Calu3 (cell line): ENCODE data around the gene BTBD10. TPM values are rescaled to one million over a fixed set of nuclear protein-coding genes. Genes with fewer than 3 reads are reported as not detected.
"Not testable (repeated sequence)": the region's sequence is repeated elsewhere in the genome, so short reads cannot be mapped to it uniquely, and the experiment has no call there.

Source experiments
- BruUV-seq: library from RNA; stranded (reverse); fragments of 400-500 nt; replicated peaks from 2 replicates; lab custom pipeline; 2021; lab: Mats Ljungman, UMichigan
- CTCF ChIA-PET: fragments of 300-600 bp; sonication (Branson Sonifier 250); formaldehyde crosslinking; loops from one replicate; lab custom pipeline; 2022; ENCODE audit warnings: antibody characterized with exemption; lab: Charles Lee
- DNase-seq: peaks from one replicate; pipeline ENCODE4 v3.0.0; 2022
- H3K27ac Mint-ChIP-seq: one replicate; pipeline ENCODE4 v1.8.0; 2022; ENCODE audit warnings: mixed read lengths; ENCODE audit not compliant: unreplicated experiment
- H3K27me3 Mint-ChIP-seq: one replicate; pipeline ENCODE4 v1.8.0; 2022; ENCODE audit warnings: mixed read lengths; ENCODE audit not compliant: unreplicated experiment
- H3K36me3 Mint-ChIP-seq: one replicate; pipeline ENCODE4 v1.8.0; 2022; ENCODE audit warnings: mild to moderate bottlenecking, moderate library complexity, mixed read lengths; ENCODE audit not compliant: insufficient read depth, unreplicated experiment
- H3K4me1 Mint-ChIP-seq: one replicate; pipeline ENCODE4 v1.8.0; 2022; ENCODE audit warnings: mild to moderate bottlenecking, low read depth, mixed read lengths; ENCODE audit not compliant: unreplicated experiment
- H3K4me3 Mint-ChIP-seq: one replicate; pipeline ENCODE4 v1.8.0; 2022; ENCODE audit warnings: mild to moderate bottlenecking, low read depth, moderate library complexity, mixed read lengths; ENCODE audit not compliant: unreplicated experiment
- H3K9me3 Mint-ChIP-seq: one replicate; pipeline ENCODE4 v1.8.0; 2022; ENCODE audit warnings: low read depth, mixed read lengths; ENCODE audit not compliant: unreplicated experiment
- intact Hi-C: fragments of 100-400 bp; cut with micrococcal nuclease; formaldehyde crosslinking; loops from one replicate; pipeline ENCODE4 v1.10.0; 2022; ENCODE audit not compliant: unreplicated experiment
- total RNA-seq: library from RNA; stranded (reverse); gene quantifications from 2 replicates; pipeline ENCODE4 v1.2.3, GENCODE V29; 2022
- TF ChIP-seq, protein P1 (sequence below): fragments of 200-600 bp; IDR thresholded peaks from one replicate; pipeline ENCODE4 v1.8.0; 2022; ENCODE audit warnings: antibody characterized with exemption; ENCODE audit not compliant: unreplicated experiment

Gene BTBD10
- total RNA-seq, 1 experiment from 2014 or later: 33.3 TPM

DNA sequence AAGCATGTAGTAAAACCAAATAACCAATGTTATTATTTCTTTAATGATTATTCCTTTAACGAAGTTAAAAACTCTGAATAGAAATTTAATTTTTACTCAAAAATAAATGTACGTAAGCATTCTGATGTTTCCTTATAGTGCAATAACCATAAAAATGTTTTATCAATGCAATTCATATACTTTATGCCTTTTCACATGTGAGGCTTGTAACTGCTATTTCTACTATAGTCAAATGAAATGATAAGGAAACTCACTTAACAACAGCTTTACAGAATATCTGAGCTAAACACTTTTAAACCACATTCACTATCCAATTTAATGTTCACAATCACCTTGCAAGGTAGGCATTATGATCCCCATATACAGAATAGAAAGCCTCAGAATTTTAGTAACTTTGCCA, 17.4 kb downstream of the BTBD10 start:
- intact Hi-C loops: no loop called here
- CTCF ChIA-PET: no interaction called here
- Mint-ChIP-seq H3K4me1 (peaks cover 8% of the 10 kb centered on the region), H3K36me3 (no peaks in the 10 kb centered on the region), H3K27me3 (no peaks in the 10 kb centered on the region), H3K9me3 (no peaks in the 10 kb centered on the region), H3K4me3 (no peak overlapping the region), H3K27ac (no peak overlapping the region)
- DNase-seq: no peak
- BruUV-seq: no TSS peak
- TF ChIP-seq, protein P1, sequence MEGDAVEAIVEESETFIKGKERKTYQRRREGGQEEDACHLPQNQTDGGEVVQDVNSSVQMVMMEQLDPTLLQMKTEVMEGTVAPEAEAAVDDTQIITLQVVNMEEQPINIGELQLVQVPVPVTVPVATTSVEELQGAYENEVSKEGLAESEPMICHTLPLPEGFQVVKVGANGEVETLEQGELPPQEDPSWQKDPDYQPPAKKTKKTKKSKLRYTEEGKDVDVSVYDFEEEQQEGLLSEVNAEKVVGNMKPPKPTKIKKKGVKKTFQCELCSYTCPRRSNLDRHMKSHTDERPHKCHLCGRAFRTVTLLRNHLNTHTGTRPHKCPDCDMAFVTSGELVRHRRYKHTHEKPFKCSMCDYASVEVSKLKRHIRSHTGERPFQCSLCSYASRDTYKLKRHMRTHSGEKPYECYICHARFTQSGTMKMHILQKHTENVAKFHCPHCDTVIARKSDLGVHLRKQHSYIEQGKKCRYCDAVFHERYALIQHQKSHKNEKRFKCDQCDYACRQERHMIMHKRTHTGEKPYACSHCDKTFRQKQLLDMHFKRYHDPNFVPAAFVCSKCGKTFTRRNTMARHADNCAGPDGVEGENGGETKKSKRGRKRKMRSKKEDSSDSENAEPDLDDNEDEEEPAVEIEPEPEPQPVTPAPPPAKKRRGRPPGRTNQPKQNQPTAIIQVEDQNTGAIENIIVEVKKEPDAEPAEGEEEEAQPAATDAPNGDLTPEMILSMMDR: no peak

DNA sequence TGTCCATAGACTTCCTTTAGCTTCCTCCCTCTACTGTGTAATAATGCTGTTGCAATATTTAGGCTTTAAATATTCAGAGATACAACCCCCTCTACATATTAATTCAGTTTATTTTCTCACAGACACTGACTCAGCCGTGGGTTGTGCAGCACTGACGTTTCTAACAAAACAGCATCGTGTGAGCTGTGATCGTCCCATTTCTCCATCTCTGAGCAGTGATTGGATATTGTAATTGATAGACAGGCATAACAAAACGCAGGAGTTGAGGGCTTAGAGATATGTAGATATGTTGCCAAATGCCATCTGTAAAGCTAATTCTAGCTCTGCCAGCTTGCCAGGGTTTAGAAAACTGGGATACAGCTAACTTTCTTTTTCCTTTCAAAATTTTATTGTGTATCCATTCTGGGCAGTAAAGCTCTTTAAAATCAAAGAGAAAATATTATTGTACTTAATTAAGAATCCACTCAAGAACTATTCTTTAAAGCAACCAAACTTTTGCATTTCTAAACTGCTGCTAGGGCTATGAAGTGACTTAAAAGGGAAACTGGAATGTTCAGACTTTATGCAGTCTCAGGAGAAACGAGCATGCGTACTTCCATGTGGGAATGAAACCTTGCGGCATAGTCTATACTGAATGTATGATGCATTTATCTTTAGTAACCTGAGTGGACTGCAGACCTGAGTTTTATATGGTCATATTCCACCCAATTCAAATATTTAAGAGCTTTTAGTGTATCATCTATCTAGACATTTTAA, 22.7 kb downstream of the BTBD10 start:
- peak; percentile 29 for DNase-seq
- TF ChIP-seq, protein P1: no peak
- H3K27me3 Mint-ChIP-seq: no peaks in the 10 kb centered on the region
- peaks cover 6% of the 10 kb centered on the region for H3K36me3 Mint-ChIP-seq
- H3K9me3 Mint-ChIP-seq: no peaks in the 10 kb centered on the region
- H3K4me3 Mint-ChIP-seq: peak overlapping the region; percentile 42
- intact Hi-C loops: no loop called here
- CTCF ChIA-PET: interaction anchor here (0.7 to 1.4 kb wide), 2 partner anchors 11 to 27 kb away, joined by 3 read pairs; no protein-coding TSS in a partner anchor
- peaks cover 8% of the 10 kb centered on the region for H3K4me1 Mint-ChIP-seq
- H3K27ac Mint-ChIP-seq: peak overlapping the region; percentile 4
- no TSS peak for BruUV-seq

DNA sequence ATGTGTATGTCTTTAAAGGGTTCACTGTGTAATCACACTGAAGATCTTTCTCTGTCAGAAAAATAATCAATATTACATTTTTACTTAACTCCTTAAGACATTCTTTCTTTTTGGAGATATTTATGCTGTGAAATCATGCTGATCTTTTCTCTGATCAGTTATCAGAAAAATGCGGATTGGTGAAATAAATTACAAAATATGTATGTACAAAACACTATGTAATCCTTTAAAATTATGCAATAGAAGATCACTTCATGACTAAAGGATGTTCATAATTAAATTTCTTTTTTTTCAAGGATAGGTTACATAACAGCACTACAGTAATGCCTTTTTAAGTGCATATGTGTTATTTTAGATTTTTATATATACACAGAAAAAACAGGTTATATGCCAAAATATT, 24.7 kb downstream of the BTBD10 start:
- H3K27me3 Mint-ChIP-seq: no peaks in the 10 kb centered on the region
- TF ChIP-seq, protein P1: no peak
- H3K4me3 Mint-ChIP-seq: no peak overlapping the region
- H3K4me1 Mint-ChIP-seq: peaks cover 17% of the 10 kb centered on the region
- H3K9me3 Mint-ChIP-seq: no peaks in the 10 kb centered on the region
- DNase-seq: no peak
- H3K36me3 Mint-ChIP-seq: peaks cover 6% of the 10 kb centered on the region
- intact Hi-C loops: no loop called here
- CTCF ChIA-PET: interaction anchor here (0.5 to 0.8 kb wide), 2 partner anchors 23 to 104 kb away, joined by 3 read pairs; no protein-coding TSS in a partner anchor
- H3K27ac Mint-ChIP-seq: no peak overlapping the region
- no TSS peak for BruUV-seq

DNA sequence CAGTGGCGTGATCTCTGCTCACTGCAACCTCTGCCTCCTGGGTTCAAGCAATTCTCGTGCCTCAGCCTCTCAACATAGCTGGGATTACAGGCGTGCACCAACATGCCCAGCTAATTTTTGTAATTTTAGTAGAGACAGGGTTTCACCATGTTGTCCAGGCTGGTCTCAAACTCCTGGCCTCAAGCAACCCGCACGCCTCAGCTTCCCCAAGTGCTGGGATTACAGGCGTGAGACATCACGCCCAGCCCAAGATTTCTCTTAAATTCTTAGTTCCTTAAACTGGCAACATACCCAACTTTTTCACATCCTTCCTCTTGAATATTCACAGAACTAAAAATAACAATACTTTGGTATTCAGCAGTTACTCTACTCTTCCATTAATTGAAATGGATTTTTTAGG, 26.2 kb downstream of the BTBD10 start:
- CTCF ChIA-PET, DNase-seq: not testable (repeated sequence)

More for the DNA sequence above, 26.2 kb downstream of the BTBD10 start:
- H3K27me3 Mint-ChIP-seq, H3K27ac Mint-ChIP-seq, intact Hi-C loops, H3K9me3 Mint-ChIP-seq, H3K36me3 Mint-ChIP-seq, BruUV-seq, H3K4me3 Mint-ChIP-seq: not testable (repeated sequence)
- peaks cover 17% of the 10 kb centered on the region for H3K4me1 Mint-ChIP-seq
